Erythroblast (primary cell): ENCODE results near the gene ZNF691.
A peak's percentile ranks its signal among the peaks of the same experiment; 100 is the strongest.
"Not testable (repeated sequence)": the region's sequence is repeated elsewhere in the genome, so short reads cannot be mapped to it uniquely, and the experiment has no call there.

Experiments
- DNase-seq, 2 experiments: peaks; one replicate each; lab custom pipeline; 2025; lab: John Stamatoyannopoulos, UW
- GATA1 ChIP-seq: IDR thresholded peaks from 2 replicates; pipeline ENCODE4 v1.6.1; 2011; ENCODE audit warnings: low read depth, mild to moderate bottlenecking, control low read depth, low read length, moderate library complexity
- POLR2A ChIP-seq: IDR thresholded peaks from 2 replicates; pipeline ENCODE4 v1.6.1; 2011; ENCODE audit warnings: mild to moderate bottlenecking, low read length

ZNF691 gene

GRCh38 chr1:42860339-42861013 lies 14.1 kb downstream of the ZNF691 start:
- DNase-seq, result no peak
- TF ChIP-seq GATA1, result no peak
- no peak for TF ChIP-seq POLR2A

GRCh38 chr1:42861014-42861399 lies 14.6 kb downstream of the ZNF691 start:
- DNase-seq, result no peak
- TF ChIP-seq GATA1 (no peak), POLR2A (no peak)

GRCh38 chr1:42866549-42866948 lies 20.1 kb downstream of the ZNF691 start:
- TF ChIP-seq POLR2A, result no peak
- no peak for TF ChIP-seq GATA1
- DNase-seq, result no peak

GRCh38 chr1:42868466-42868865 lies 22.1 kb downstream of the ZNF691 start:
- not testable (repeated sequence) for DNase-seq

DNA sequence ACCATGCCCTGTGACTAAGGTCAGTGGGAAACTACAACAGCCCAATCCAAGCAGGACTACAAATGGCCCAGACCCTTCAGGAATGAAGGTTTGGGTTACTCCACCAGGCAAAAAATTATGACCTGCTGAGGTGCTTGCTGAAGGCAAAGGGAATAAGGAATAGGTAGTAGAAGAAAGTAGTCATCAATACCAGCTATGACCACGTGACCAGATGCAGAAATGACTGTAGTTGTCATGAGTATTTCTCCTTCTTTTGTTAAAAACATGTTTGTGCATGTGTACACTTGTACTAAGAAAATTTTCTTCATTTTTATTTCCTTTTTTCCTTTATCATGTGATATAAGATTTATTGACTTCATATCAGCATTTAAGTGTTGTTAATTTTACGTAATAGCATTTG lies 22.8 kb downstream of the ZNF691 start:
- DNase-seq, result not testable (repeated sequence)

GRCh38 chr1:42869751-42870150 lies 23.3 kb downstream of the ZNF691 start:
- peak; percentile 36 to 62 for DNase-seq

- not testable (repeated sequence) for DNase-seq
Measured at GRCh38 chr1:42873108-42873507, 26.7 kb downstream of the ZNF691 start.

DNA sequence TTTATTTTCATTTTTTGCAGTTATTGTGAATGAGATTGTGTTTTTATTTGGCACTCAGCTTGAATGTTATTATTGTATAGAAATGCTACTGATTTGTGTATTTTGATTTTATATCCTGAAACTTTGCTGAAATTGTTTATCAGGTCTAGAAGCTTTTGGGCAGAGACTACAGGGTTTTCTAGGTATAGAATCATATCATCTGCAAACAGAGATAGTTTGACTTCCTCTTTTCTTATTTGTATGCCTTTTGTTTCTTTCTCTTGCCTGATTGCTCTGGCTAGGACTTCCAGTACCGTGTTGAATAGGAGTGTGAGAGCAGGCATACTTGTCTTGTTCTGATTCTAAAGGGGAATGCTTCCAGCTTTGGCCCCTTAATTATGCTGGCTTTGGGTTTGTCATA lies 27.3 kb downstream of the ZNF691 start:
- no peak for TF ChIP-seq GATA1
- no peak for TF ChIP-seq POLR2A
- no peak for DNase-seq

DNA sequence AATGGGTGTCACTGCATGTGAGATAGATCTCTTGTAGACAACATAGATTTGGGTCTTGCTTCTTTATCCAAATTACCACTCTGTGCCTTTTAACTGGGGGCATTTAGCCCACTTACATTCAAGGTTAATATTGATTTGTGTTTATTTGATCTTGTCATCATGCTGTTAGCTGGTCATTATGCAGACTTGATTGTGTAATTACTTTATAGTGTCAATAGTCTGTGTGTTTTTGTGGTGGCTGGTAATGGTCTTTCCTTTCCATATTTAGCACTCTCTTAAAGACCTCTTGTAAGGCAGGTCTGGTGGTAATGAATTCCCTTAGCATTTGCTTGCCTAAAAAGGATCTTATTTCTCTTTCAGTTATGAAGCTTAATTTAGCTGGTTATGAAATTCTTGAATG lies 29.6 kb downstream of the ZNF691 start:
- TF ChIP-seq POLR2A (no peak), GATA1 (no peak)
- no peak for DNase-seq

GRCh38 chr1:42877380-42877779 lies 31.0 kb downstream of the ZNF691 start:
- no peak for TF ChIP-seq GATA1
- TF ChIP-seq POLR2A, result no peak
- no peak for DNase-seq

DNA sequence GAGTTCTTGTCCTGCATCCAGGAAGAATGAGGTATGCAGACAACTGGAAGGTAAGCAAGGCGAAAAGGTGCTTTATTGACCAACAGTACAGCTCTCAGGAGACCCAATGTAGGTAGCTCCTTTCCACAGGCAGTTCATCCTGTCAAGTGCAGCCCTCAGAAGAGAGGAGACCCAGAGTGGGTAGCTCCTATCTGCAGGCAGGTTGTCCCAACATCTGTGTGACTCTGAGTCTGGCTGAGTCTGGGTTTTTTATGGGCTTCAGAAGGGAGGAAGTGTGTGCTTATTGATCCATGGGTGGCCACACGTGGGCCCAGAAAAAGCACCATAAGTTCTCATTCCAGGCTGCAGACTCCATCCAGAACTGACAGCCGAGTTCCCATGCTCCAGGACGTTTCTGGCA lies 34.0 kb downstream of the ZNF691 start:
- TF ChIP-seq GATA1 (no peak), POLR2A (no peak)
- peak in 1 of 2 experiments; percentile 9 for DNase-seq

- DNase-seq, result no peak
- TF ChIP-seq GATA1, result no peak
- TF ChIP-seq POLR2A, result no peak
Measured at GRCh38 chr1:42886046-42886739, 39.8 kb downstream of the ZNF691 start.

GRCh38 chr1:42886800-42887199 lies 40.4 kb downstream of the ZNF691 start:
- DNase-seq, result no peak
- no peak for TF ChIP-seq POLR2A
- TF ChIP-seq GATA1, result no peak

- no peak for DNase-seq
- no peak for TF ChIP-seq POLR2A
- TF ChIP-seq GATA1, result no peak
Measured at GRCh38 chr1:42887366-42887765, 41.0 kb downstream of the ZNF691 start.

- DNase-seq, result no peak
- no peak for TF ChIP-seq POLR2A
- no peak for TF ChIP-seq GATA1
Measured at GRCh38 chr1:42888013-42888633, 41.7 kb downstream of the ZNF691 start.
